HG02678 (cell line): ENCODE data around the gene TRAF3.
"Not testable (repeated sequence)": the region's sequence is repeated elsewhere in the genome, so short reads cannot be mapped to it uniquely, and the experiment has no call there.

ENCODE experiments used
- ATAC-seq: cut with Tn5 transposase; IDR thresholded peaks from one replicate; pipeline ENCODE4 v1.9.1; 2021; ENCODE audit warnings: mild to moderate bottlenecking, moderate library complexity; ENCODE audit not compliant: unreplicated experiment

TRAF3 gene

GRCh38 chr14:102918438-102918837 lies 141.2 kb downstream of the TRAF3 start:
- no peak for ATAC-seq

- no peak for ATAC-seq
Observed at GRCh38 chr14:102920273-102920997, 143.2 kb downstream of the TRAF3 start.

- no peak for ATAC-seq
Observed at GRCh38 chr14:102920998-102921304, 143.7 kb downstream of the TRAF3 start.

GRCh38 chr14:102922490-102923200 lies 145.4 kb downstream of the TRAF3 start, which contains the start of gene AMN:
Gene AMN (plus strand): TSS chr14:102922663. CDS start chr14:102922689, 26 bp downstream.
- ATAC-seq = no peak

DNA sequence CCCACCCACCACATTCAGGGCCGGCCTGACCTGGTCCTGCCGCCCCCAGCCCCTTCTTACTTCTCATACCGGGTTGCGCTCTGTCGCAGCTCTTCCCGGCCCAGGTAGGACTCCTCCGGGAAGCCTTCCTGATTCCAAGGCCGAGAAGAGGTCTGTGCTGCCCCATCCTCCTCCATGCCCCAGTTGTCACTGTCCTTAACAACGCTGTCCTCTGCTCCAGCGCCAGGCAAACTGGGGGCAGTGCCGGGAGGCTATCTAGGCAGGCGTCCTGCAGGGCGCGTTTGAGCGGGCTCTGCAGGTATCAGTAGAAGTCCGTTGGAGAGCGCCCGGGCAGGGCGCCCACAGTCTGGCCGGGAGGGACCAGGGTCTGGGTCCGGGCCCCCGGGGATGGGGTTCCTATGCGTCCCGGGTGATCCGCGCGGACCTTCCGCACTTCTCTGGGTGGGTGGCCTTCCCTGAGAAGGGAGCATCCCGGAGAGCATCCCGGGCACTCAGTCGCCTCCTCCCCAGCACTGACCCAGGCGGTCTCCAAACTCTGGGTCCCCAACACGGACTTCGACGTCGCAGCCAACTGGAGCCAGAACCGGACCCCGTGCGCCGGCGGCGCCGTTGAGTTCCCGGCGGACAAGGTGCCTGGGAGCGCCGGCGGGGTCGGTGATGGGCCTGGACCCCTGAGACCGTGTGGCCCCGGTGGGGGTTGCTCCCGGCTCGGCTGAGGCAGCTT lies 146.1 kb downstream of the TRAF3 start:
- ATAC-seq = no peak

DNA sequence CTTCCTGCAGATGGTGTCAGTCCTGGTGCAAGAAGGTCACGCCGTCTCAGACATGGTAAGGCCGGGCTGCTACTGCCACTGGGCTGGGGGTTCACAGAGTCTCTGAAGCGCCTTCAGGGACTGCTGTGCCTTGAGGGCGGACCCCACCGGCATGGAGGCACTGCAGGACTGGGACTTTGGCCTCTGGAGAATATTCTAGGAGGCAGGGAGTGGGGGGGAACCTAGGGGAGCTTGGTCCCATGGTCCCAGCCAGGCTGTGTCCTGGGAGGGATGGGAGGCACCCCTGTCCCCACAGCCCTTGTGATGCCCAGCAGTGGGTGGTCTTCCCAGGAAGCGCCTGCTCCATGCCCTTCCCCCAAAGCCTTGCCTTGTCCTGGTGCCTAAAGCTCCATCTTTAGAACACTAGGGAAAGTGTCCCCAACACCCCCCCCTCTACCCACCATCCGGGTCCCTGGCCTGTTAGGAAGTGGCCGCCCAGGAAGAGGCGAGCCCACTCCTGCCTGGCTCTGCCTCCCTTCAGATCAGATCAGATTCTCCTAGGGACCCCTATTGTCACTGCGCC lies 146.8 kb downstream of the TRAF3 start:
- no peak for ATAC-seq

DNA sequence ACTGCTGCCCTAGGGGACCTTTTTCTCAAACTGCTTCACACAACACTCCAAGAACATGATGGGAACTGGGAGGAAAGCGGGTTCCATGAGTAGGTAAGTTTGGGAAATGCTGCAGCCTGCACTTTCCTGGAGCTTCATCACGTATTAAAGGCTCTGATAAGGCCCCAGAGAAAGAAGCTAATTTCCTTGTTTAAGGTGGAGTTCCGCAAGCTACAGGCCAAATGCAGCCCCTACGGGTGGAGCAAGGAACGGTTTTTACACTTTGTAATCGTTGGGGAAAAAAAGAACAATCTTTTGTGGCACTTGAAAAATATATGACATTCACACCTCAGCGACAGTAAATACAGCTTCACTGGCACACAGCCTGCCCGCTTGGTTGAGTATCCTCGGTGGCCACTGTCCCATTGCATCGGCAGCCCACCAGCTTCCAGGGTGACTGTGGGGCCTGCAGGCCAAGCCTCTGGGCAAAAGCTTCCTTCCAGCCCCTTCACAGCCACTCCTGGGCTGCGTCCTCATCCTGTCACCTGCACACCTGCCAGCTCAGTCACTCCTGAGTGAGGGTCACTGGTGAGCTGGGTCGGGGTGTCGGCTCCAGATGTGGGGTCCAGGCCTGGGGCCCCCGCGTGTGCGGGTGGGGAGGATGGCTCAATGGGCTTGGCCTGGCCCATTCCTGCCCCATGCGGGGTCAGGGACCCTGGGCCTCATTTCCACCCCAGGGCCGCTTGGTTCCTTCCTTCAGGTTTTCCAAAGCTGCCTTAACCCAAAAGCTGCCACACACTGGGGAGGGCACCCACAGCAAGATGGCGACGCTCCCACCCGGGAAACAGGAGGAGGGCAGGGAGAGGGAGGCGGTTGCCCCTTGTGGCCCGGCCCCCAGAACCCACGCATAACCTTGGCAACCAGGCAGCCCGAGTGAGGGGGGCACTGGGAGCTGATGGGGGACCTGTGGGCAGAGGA lies 147.7 kb downstream of the TRAF3 start:
- ATAC-seq = no peak

DNA sequence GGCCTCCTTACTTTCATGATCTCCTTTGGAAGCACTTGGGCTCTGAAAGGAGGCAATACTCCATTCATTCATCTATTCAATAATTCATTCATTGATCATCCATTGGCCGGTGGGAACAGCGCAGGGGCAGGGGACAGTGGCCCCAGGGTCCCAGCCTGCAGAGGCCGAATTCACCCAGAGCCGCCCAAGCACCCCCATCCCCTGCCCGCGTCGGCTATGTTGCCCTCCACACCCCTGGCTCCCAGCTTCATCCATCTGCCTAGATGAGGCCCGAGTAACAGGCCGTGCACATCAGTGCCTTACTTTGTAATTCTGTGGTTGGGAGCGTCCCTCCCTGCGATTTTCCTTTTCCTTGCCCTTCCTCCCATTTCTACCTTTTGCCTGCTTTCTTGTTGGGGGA lies 148.4 kb downstream of the TRAF3 start:
- ATAC-seq = no peak

GRCh38 chr14:102926104-102926503 lies 148.9 kb downstream of the TRAF3 start:
- no peak for ATAC-seq

GRCh38 chr14:102926840-102927239 lies 149.6 kb downstream of the TRAF3 start:
- not testable (repeated sequence) for ATAC-seq

DNA sequence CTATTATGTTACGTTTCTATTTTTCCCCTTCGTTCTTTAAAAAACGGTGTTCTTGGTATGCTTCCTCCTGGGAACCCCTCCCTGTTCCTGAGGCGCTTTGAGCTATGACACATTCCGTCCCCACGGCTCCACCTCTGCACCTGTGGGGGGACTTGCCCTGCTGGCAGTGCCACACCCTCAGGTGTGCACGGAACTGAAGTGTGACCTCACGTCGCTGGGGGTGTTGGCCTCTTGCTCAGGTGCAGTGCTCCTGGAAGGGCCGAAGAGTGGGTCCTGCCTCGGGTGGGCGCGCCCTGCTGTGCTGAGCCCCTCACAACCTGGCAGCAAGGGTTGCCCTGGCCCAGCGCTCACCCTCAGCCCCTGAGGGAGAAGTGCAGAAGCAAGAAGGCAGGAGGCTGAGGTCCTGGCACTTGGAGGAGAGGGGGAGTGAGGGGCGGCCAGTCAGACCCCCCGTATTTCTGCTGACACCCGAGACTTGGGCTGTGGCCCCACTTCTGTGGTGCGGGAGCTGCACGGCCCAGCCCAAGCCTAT lies 150.2 kb downstream of the TRAF3 start:
- ATAC-seq = no peak

- no peak for ATAC-seq
Observed at GRCh38 chr14:102927878-102928411, 150.7 kb downstream of the TRAF3 start.

DNA sequence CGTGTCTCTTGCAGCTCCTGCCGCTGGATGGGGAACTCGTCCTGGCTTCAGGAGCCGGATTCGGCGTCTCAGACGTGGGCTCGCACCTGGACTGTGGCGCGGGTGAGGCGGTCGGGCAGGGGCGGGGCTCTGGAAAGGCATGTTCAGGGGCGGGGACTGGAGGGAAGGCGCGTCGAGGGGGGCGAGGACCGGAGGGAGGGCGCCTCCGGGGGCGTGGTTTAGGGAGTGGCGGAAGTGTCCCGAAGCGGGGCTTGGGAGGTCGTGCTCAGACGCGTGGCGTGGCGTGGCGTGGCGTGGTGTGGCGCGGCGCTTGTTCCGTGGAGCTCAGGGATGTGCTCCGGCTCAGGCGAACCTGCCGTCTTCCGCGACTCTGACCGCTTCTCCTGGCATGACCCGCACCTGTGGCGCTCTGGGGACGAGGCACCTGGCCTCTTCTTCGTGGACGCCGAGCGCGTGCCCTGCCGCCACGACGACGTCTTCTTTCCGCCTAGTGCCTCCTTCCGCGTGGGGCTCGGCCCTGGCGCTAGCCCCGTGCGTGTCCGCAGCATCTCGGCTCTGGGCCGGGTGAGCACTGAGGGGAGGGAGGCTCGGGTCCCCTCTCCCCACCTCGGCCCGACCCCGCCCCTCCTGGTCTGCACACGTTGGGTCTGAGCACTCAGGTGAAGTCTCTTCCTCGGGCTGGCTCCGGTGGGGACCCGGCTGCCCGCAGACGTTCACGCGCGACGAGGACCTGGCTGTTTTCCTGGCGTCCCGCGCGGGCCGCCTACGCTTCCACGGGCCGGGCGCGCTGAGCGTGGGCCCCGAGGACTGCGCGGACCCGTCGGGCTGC lies 151.4 kb downstream of the TRAF3 start:
- ATAC-seq = no peak

DNA sequence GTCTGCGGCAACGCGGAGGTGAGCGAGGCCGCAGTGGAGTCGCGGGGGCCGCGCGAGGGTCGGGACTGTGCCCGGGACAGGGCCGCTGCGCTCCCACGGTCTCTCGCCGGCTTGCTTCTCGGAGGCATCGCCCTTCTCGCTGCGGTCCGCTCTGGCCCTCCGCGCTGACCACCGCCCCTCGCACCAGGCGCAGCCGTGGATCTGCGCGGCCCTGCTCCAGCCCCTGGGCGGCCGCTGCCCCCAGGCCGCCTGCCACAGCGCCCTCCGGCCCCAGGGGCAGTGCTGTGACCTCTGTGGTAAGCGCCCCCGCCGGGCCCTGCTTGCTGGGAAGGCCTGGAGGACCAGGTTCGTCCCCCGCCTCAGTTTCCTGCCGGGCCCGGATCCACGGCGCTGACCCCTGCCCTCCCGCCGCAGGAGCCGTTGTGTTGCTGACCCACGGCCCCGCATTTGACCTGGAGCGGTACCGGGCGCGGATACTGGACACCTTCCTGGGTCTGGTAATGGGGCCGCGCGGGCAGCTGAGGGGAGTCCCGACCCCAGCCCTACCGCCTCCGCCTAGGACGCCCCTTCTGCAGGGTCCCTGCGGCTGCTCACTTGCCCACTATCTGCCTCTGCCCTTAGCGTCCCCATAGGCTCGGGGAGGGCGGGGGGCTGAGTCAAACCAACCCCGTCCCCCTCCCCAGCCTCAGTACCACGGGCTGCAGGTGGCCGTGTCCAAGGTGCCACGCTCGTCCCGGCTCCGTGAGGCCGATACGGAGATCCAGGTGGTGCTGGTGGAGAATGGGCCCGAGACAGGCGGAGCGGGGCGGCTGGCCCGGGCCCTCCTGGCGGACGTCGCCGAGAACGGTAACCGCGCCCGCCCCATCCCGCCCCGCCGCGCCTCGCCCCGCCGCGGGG lies 152.2 kb downstream of the TRAF3 start:
- ATAC-seq = no peak

DNA sequence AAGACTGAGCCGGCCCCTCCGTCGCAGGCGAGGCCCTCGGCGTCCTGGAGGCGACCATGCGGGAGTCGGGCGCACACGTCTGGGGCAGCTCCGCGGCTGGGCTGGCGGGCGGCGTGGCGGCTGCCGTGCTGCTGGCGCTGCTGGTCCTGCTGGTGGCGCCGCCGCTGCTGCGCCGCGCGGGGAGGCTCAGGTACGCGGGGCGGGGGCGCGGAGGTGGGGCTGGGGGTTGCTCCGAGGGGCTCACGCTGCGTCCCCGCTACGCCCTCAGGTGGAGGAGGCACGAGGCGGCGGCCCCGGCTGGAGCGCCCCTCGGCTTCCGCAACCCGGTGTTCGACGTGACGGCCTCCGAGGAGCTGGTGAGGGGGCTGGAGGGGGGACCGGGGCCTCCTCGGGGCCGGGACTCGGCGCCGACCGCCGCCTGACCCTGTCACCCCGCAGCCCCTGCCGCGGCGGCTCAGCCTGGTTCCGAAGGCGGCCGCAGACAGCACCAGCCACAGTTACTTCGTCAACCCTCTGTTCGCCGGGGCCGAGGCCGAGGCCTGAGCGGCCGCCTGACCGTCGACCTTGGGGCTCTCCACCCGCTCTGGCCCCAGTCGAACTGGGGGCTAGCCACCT lies 153.0 kb downstream of the TRAF3 start:
- no peak for ATAC-seq

DNA sequence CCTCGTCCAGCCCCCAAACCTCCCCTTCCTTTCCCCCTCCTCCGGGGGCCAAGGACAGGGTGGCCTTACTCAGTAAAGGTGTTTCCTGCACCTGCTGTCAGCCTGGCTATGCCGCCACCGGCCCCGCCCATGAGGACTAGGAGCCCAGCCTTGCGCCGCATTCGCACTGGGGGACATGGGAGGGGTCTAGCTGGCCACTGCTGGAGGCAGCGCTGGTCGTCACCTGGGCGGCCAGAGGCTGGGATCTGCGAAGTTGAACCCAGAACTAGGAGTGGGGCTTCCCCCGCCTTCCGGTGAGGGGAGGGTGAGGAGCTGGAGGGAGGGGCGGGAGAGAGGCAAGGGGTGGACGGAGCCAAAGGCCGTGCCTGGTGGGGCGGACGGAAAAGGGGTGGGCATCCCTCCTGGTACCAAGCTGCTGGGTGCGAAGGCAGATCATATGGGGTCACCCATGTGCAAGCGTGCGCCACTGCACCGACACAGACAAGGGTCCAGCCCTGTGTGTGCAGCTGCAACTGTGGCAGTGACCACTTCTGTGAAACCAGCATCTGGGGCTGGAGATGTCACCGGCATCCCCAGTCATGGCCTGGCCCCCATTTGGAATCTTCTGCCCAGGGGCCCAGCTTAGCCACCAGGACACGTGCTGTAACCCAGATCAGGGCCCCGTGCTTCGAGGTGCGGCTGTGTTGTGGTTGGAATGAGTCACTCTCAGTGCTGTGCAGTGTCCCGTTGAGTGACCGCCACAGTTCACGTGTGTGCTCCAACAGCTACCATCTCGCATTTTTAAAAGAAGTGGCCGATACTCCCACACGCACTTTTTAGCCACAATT lies 153.7 kb downstream of the TRAF3 start:
- no peak for ATAC-seq
